Measurements from ENCODE around the gene PIK3C2G. TPM values are rescaled to one million over a fixed set of nuclear protein-coding genes. Genes with fewer than 3 reads are reported as not detected.

Gene PIK3C2G
- total RNA-seq, 2 donors from 2014 or later: not detected

- ATAC-seq: no peak
- Mint-ChIP-seq H3K36me3 (no peaks in the 10 kb centered on the region), H3K27ac (peak overlapping the region in 1 of 2 donors; percentile 13), H3K9me3 (peaks cover 0 to 11% of the 10 kb centered on the region in 2 donors)
- DNase-seq (ENCODE audit: low spot score in 2 of 2): no peak
These were observed 3.3 kb downstream of the PIK3C2G start for GRCh38 chr12:18264581-18265075.

GRCh38 chr12:18267427-18268099, 6.2 kb downstream of the PIK3C2G start:
- Mint-ChIP-seq H3K36me3 (no peaks in the 10 kb centered on the region), H3K27ac (no peak overlapping the region), H3K9me3 (peaks cover under 1 to 9% of the 10 kb centered on the region in 2 donors)
- DNase-seq (ENCODE audit: low spot score in 2 of 2) (no peak), ATAC-seq (no peak)

- ATAC-seq: no peak
- peaks cover 4 to 12% of the 10 kb centered on the region in 2 donors for H3K9me3 Mint-ChIP-seq
These were observed 9.7 kb downstream of the PIK3C2G start for GRCh38 chr12:18270958-18271460.

GRCh38 chr12:18275981-18276380, 14.7 kb downstream of the PIK3C2G start:
- H3K9me3 Mint-ChIP-seq: peaks cover 14 to 20% of the 10 kb centered on the region in 2 donors
- H3K27ac Mint-ChIP-seq: no peak overlapping the region
- DNase-seq (ENCODE audit: low spot score in 2 of 2) (no peak), ATAC-seq (no peak)
- no peaks in the 10 kb centered on the region for H3K36me3 Mint-ChIP-seq

More at GRCh38 chr12:18270958-18271460, 9.7 kb downstream of the PIK3C2G start:
- DNase-seq (ENCODE audit: low spot score in 2 of 2): no peak
- no peaks in the 10 kb centered on the region for H3K36me3 Mint-ChIP-seq
- H3K27ac Mint-ChIP-seq: no peak overlapping the region

GRCh38 chr12:18277196-18277595, 15.9 kb downstream of the PIK3C2G start:
- H3K27ac Mint-ChIP-seq: no peak overlapping the region
- DNase-seq (ENCODE audit: low spot score in 2 of 2) (no peak), ATAC-seq (no peak)
- H3K36me3 Mint-ChIP-seq: no peaks in the 10 kb centered on the region
- peaks cover 15 to 22% of the 10 kb centered on the region in 2 donors for H3K9me3 Mint-ChIP-seq

- H3K36me3 Mint-ChIP-seq: peaks cover 0 to 7% of the 10 kb centered on the region in 2 donors
- ATAC-seq (no peak), DNase-seq (ENCODE audit: low spot score in 2 of 2) (no peak)
- H3K27ac Mint-ChIP-seq: no peak overlapping the region
- peaks cover 20 to 21% of the 10 kb centered on the region in 2 donors for H3K9me3 Mint-ChIP-seq
These were observed 19.4 kb downstream of the PIK3C2G start for GRCh38 chr12:18280728-18281127.

- no peak for DNase-seq (ENCODE audit: low spot score in 2 of 2)
- Mint-ChIP-seq H3K9me3 (peaks cover 20% of the 10 kb centered on the region in 2 donors), H3K27ac (no peak overlapping the region), H3K36me3 (peaks cover 0 to 7% of the 10 kb centered on the region in 2 donors)
- no peak for ATAC-seq
These were observed 20.6 kb downstream of the PIK3C2G start for GRCh38 chr12:18281941-18282340.

GRCh38 chr12:18283831-18284230, 22.5 kb downstream of the PIK3C2G start:
- peaks cover 0 to 7% of the 10 kb centered on the region in 2 donors for H3K36me3 Mint-ChIP-seq
- H3K9me3 Mint-ChIP-seq: peaks cover 20% of the 10 kb centered on the region in 2 donors
- ATAC-seq: no peak
- H3K27ac Mint-ChIP-seq: no peak overlapping the region
- DNase-seq (ENCODE audit: low spot score in 2 of 2): no peak

- H3K36me3 Mint-ChIP-seq: peaks cover 0 to 7% of the 10 kb centered on the region in 2 donors
- ATAC-seq (no peak), DNase-seq (ENCODE audit: low spot score in 2 of 2) (no peak)
- peaks cover 20% of the 10 kb centered on the region in 2 donors for H3K9me3 Mint-ChIP-seq
- no peak overlapping the region for H3K27ac Mint-ChIP-seq
These were observed 23.1 kb downstream of the PIK3C2G start for GRCh38 chr12:18284386-18284785.

- H3K27ac Mint-ChIP-seq: no peak overlapping the region
- H3K9me3 Mint-ChIP-seq: peaks cover 18% of the 10 kb centered on the region in 2 donors
- DNase-seq (ENCODE audit: low spot score in 2 of 2): no peak
- no peak for ATAC-seq
- H3K36me3 Mint-ChIP-seq: peaks cover 0 to 7% of the 10 kb centered on the region in 2 donors
These were observed 23.8 kb downstream of the PIK3C2G start for GRCh38 chr12:18285161-18285560.

- no peaks in the 10 kb centered on the region for H3K9me3 Mint-ChIP-seq
- ATAC-seq (no peak), DNase-seq (ENCODE audit: low spot score in 2 of 2) (no peak)
- no peaks in the 10 kb centered on the region for H3K36me3 Mint-ChIP-seq
- H3K27ac Mint-ChIP-seq: no peak overlapping the region
These were observed 29.1 kb downstream of the PIK3C2G start for GRCh38 chr12:18290386-18290785.

- DNase-seq (ENCODE audit: low spot score in 2 of 2): no peak
- Mint-ChIP-seq H3K27ac (no peak overlapping the region), H3K36me3 (no peaks in the 10 kb centered on the region), H3K9me3 (peaks cover 13 to 14% of the 10 kb centered on the region in 2 donors)
- ATAC-seq: no peak
These were observed 33.6 kb downstream of the PIK3C2G start for GRCh38 chr12:18294889-18295288.

- H3K36me3 Mint-ChIP-seq: peaks cover 0 to 5% of the 10 kb centered on the region in 2 donors
These were observed 35.0 kb downstream of the PIK3C2G start for GRCh38 chr12:18296201-18296908.

GRCh38 chr12:18296909-18297280, 35.6 kb downstream of the PIK3C2G start:
- H3K9me3 Mint-ChIP-seq: peaks cover 23 to 24% of the 10 kb centered on the region in 2 donors
- no peak overlapping the region for H3K27ac Mint-ChIP-seq
- H3K36me3 Mint-ChIP-seq: peaks cover 0 to 5% of the 10 kb centered on the region in 2 donors
- DNase-seq (ENCODE audit: low spot score in 2 of 2): no peak
- no peak for ATAC-seq

More at GRCh38 chr12:18296201-18296908, 35.0 kb downstream of the PIK3C2G start:
- DNase-seq (ENCODE audit: low spot score in 2 of 2) (no peak), ATAC-seq (no peak)
- H3K9me3 Mint-ChIP-seq: peaks cover 20 to 21% of the 10 kb centered on the region in 2 donors
- H3K27ac Mint-ChIP-seq: no peak overlapping the region

- Mint-ChIP-seq H3K9me3 (peaks cover 23 to 26% of the 10 kb centered on the region in 2 donors), H3K27ac (no peak overlapping the region), H3K36me3 (peaks cover 0 to 5% of the 10 kb centered on the region in 2 donors)
- no peak for ATAC-seq
- DNase-seq (ENCODE audit: low spot score in 2 of 2): no peak
These were observed 36.6 kb downstream of the PIK3C2G start for GRCh38 chr12:18297902-18298301.

GRCh38 chr12:18302809-18303430, 41.6 kb downstream of the PIK3C2G start:
- DNase-seq (ENCODE audit: low spot score in 2 of 2) (no peak), ATAC-seq (no peak)
- peaks cover 0 to 5% of the 10 kb centered on the region in 2 donors for H3K36me3 Mint-ChIP-seq
- no peak overlapping the region for H3K27ac Mint-ChIP-seq
- H3K9me3 Mint-ChIP-seq: peaks cover 22 to 29% of the 10 kb centered on the region in 2 donors

- H3K27ac Mint-ChIP-seq: no peak overlapping the region
- H3K36me3 Mint-ChIP-seq: peaks cover 0 to 5% of the 10 kb centered on the region in 2 donors
- peaks cover 14 to 24% of the 10 kb centered on the region in 2 donors for H3K9me3 Mint-ChIP-seq
- ATAC-seq (no peak), DNase-seq (ENCODE audit: low spot score in 2 of 2) (no peak)
These were observed 43.3 kb downstream of the PIK3C2G start for GRCh38 chr12:18304609-18305008.
